Measurements from ENCODE around the gene PGF.

The PGF gene

GRCh38 chr14:74959596-74960180 lies 4.3 kb upstream of the PGF start:
- no peak for DNase-seq (ENCODE audit: low read depth in 2 of 2, low spot score in 1 of 2)

DNA sequence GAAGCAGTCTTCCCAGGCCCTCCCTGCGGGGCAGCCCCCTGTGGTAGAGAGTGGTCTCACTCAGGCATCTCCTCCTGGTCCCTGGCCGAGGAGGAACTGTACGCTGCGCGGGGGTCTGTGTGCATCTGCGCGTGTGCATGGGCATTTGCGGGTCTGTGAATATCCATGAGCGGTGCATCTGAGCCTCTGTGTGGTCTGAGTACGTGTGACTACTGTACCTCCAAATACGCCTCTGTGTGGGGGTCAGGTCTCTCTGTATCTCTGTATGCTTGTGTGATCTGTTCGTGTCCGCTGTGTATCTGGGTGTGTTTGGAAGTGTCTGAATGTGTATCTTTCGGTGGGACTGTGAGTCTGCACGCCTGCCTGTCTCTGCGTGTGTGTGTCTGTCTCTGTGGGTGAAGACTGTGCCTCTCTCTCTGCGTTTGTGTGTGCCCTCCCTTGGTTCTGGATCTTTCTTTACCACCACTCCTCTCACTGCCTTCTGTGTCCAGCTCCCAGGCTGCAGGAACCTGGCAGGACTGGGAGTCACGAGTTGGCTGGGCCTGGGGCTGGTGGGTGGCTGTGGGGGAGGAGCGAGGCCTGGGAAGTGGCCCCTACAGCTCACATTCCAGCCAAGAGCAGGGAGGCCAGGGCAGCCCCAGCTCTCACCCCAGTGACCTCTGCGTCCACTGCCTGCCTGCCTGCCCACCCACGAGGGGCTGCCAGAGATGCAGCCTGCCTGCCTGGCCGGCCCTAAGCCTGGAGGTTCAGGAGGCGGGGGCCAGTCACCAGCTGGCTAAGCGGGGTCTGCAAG lies 1.1 kb upstream of the PGF start:
- DNase-seq (ENCODE audit: low read depth in 2 of 2, low spot score in 1 of 2) = no peak

- no peak for DNase-seq (ENCODE audit: low read depth in 2 of 2, low spot score in 1 of 2)
Measured at GRCh38 chr14:74956027-74956279, 556 bp upstream of the PGF start.

- DNase-seq (ENCODE audit: low read depth in 2 of 2, low spot score in 1 of 2) = no peak
Measured at GRCh38 chr14:74954947-74955228, 509 bp downstream of the PGF start.

DNA sequence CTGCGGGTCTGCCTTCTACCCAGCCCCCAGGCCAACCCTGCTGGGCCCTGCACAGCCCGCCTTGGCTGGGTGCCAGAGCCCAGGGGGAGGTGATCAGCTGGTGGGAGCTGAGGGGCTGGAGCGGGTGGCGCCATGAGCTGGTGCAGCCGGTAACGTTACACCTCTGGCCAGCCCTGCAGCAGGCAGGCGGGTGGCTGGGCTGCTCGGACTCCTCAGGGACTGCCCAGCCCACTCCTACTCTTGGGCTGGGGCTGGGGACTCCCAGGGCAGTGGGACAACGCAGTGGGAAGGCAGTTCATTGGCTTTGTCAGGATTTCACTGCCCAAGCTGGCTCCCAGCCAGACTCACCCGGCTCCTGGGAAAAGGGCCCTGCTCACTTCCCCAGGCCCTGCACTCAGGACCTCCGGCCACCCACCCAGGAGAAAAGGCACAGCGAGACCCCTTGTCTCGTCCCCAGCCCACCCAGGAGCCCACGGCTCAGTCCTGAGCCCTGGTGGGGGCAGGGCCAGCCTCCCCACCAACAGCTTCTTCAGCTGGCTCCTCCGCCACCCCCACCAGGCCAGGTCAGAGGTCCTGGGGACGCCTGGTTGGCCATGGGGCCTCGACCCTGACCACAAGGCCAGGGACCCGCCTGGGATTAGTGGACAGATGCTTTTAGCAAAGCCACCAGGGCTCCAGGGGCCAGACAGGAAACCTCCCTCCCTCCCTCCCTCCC lies 1.0 kb downstream of the PGF start:
- DNase-seq (ENCODE audit: low read depth in 2 of 2, low spot score in 1 of 2) = no peak

- DNase-seq (ENCODE audit: low read depth in 2 of 2, low spot score in 1 of 2) = no peak
Measured at GRCh38 chr14:74953686-74954085, 1.7 kb downstream of the PGF start.

DNA sequence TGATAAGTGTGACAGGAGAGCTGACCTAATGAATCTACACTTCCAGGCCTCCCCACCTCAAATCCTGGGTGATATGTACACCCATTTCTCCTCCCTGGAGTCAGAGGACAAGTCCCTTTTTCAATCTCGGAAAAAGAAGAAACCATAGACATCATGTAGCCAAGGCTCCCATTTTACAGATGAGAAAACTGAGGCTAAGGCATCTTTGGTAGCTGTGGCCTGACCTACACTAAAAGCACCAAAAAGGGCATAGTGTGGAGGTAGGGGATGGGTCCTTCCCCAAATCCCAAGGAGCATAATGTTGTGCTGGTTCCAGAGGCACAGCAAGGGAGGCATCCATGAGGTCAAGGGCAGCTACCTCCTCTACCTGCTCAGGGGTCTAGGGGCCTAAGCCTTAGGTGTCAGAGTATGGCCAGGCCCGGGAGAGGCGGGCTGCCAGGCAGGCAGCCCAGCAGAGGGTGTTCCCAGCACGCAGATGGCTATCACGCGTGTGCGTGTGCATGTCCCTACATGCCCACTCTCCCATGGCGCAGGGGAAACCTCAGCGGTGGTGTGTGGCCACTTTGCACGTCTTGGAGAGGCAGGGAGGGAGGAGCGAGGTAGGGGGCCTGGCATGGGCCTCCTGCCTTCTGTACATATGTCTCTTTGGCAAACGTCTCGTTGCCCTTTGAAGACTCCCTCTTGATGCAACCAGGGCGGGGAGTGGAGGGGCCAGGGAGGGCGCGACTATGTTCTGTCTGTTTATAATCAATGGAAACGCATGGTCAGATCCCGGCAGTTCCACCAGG lies 2.5 kb downstream of the PGF start:
- no peak for DNase-seq (ENCODE audit: low read depth in 2 of 2, low spot score in 1 of 2)

- DNase-seq (ENCODE audit: low read depth in 2 of 2, low spot score in 1 of 2) = no peak
Measured at GRCh38 chr14:74952180-74952665, 3.2 kb downstream of the PGF start.

DNA sequence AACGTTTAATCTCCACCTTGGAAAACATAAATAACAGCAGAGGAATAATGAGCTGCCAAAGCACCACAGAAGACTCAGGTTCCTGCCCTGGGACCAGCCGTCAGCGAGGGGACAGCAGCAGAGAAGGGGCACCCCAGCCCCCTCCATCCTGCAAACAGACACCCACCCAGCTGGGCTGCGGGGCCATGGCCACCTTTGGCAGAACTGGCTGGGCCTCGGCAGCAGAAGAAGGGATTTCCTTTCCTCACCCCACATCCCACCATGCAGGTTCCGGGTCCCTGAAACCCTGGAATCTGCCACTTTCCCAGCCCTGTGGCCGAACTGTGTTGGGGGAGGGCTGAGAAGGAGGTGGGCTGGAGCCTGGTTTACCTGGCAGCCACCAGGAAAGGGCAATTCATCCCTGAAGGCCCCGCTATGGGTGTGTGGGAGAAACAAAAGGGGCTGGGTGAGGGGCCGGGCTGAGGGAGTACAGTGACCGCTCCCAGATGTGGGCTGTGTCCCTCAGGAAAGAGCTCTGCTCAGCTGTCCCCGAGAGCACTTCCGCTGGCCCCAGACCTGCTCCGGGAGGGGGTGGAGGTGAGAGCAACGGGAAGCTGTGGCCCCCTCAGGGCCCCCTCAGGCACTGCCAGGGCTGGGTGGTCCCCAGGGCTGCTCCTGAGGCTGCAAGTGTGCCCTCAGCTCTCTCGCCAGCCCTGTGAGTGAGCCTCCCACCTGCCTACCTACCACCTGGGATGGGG lies 3.8 kb downstream of the PGF start:
- no peak for DNase-seq (ENCODE audit: low read depth in 2 of 2, low spot score in 1 of 2)

GRCh38 chr14:74950795-74951442 lies 4.5 kb downstream of the PGF start:
- DNase-seq (ENCODE audit: low read depth in 2 of 2, low spot score in 1 of 2) = no peak

GRCh38 chr14:74949859-74950573 lies 5.4 kb downstream of the PGF start:
- DNase-seq (ENCODE audit: low read depth in 2 of 2, low spot score in 1 of 2) = no peak

- DNase-seq (ENCODE audit: low read depth in 2 of 2, low spot score in 1 of 2) = no peak
Measured at GRCh38 chr14:74949191-74949601, 6.2 kb downstream of the PGF start.

DNA sequence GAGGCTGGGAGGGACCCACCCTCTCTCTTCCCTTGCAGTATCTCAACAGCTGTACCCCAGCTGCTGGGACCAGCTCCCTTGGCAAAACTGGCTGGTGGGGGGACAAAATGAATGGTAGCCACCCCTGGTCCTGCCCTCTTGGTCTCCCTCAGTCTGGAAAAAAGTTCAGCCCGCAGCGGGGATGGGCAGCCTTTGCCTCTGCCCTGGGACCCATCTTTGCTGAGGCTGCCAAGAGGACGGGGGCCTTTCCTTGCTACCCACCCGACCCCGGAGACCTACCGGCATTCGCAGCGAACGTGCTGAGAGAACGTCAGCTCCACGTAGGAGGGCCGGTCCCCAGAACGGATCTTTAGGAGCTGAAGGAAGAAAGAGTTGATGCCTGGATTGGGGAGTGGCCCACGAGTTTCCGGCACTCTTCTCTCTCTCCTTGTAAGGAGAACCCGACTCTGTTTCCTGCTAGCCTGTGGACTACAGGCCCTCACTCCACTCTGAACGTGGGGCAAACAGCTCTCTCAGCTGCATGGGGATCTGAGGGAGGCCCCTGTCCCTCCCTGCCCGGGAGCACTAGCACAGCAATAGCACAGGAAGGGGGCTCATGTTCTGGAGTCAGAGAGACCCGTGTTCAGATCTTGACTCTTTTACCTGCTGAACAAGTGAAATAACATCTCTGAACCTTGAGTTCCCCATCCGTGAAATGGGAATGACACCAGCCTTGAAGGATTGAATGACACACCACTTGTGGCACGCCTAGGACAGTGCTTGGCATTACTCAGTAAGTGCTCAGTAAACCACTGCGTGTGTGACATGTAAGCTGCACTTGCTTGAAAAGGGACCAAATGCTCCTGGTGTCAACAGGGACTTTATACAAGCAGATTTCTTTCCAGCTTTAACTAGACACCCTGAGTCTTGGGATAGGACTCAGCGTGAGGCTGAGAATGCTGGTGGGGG lies 6.9 kb downstream of the PGF start:
- no peak for DNase-seq (ENCODE audit: low read depth in 2 of 2, low spot score in 1 of 2)

GRCh38 chr14:74947353-74948227 lies 7.8 kb downstream of the PGF start:
- no peak for DNase-seq (ENCODE audit: low read depth in 2 of 2, low spot score in 1 of 2)

- DNase-seq (ENCODE audit: low read depth in 2 of 2, low spot score in 1 of 2) = no peak
Measured at GRCh38 chr14:74946659-74947281, 8.6 kb downstream of the PGF start.

DNA sequence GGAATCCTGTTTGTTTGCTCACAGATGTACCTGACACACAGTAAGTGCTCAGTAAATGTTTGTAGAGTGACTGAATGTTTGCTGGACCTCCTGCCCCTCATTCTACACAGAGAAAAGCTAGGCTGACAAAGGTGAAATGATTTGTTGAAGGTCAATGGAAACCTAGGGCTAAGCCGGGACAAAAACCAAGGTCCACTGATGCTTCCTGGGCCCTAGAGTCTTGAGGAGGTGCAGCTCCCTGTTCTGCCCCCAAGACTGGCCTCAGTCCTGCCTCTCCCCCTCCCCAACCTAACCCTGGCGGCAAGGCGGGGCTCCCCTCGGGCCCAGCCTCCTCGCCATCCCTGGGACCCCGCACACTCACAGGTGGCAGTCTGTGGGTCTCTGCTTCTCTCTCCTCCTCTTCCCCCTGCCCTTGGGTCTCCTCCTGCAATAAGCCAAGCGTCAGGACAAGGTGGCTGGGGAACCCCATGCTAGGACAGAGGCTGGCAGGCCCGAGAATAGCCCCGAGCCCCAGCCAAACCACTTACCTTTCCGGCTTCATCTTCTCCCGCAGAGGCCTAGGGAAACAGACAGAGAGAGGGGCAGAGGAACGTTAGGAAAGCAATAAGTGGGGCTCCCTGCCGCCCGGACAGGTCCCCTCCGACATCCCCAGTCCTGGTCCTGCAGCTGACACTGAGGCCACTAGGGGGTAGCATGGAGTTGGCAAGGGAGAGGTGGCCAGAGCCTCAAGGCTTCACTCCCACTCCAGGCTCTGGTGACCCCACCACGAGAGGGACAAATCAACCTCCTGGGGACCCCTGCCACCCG lies 9.3 kb downstream of the PGF start:
- peak; percentile 35 to 47 for DNase-seq (ENCODE audit: low read depth in 2 of 2, low spot score in 1 of 2)

Data from stimulated activated CD8-positive, alpha-beta memory T cell treated with anti-CD3 and anti-CD28 coated beads, Interleukin-4, amount 100 ng/mL, for 4 hours (primary cell).